ENCODE measurements around the gene SPPL3.

SPPL3 gene

DNA sequence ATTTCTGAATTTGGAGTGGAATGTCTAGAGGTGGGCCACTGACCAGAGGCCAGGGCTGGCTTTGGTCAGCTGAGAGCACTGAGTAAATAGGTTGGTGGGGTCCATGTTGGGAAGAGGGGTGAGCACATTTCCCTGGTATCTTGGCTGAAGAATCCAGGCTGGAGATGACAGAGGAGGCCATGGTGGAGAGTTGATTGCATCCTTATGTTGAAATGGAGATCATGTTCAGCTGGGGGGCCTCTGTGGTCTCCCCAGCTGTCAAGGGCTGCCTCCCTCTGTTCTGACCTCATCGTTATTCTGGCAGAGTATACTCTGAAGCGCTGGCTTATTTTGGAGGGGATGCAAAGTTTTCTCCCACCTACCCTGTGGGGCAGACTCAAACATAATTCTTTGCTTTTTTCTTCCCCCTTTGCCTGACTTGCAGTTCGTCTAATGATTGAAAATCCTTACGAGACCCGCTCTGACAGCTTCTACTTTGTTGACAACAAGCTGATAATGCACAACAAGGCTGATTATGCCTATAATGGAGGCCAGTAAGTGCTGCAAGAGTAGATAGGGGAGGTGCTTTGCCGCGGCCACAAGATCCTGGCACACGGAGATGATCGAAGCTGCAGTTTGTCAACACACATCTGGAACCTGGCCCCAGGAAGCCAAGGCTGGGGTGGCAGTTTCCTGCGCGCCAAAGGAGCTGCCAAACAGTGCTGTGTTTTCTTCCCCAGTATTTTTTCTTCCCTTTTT lies 184.5 kb downstream of the SPPL3 start:
- no peak for DNase-seq

DNA sequence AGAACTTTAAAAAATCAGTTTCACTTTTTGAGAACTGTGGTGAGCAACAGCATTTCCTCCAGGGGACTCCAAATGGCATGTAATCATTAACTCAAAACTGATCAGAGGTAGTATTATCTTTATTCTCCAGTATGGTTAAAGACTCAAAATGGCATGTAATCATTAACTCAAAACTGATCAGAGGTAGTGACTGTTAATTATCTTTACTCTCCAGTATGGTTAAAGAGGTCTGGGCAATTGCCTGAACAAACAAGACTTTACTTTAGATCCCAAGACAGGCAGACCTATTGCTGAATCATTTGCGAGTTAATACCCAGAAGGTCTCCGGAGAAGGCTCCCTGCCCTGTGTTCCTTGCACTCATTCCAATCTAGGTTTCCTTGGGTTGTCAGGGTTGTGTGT lies 185.1 kb downstream of the SPPL3 start:
- DNase-seq: no peak

- DNase-seq: no peak
Measured at GRCh38 chr12:120718055-120718454, 186.1 kb downstream of the SPPL3 start.

- DNase-seq: peak; percentile 24
Measured at GRCh38 chr12:120713861-120714482, 190.2 kb downstream of the SPPL3 start.

DNA sequence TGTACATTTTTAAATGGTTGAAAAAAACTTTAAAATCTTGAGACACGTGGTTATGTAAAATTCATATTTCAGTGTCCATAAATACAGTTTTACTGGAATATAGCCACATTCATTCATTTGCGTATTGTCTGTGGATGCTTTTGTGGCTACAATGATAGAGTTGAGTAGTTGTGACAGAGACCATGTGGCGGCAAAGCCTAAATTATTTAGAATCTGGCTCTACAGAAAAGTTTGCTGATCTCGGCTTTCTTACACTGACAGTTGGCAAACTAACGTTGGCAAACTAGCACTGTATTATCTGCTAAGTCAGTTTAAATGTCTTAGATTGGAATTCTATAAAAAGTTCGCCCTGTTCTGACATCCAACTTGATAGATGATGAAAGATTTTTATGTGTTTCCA lies 191.5 kb downstream of the SPPL3 start:
- DNase-seq: no peak

Data from DMS79 (cell line).